GM23248 (cell line): Measurements from ENCODE around the gene LRRC51.

ENCODE experiments used
- EZH2 ChIP-seq: fragments of 200-600 bp; sonication (generic); IDR thresholded peaks from 2 replicates; pipeline ENCODE4 v1.6.1; 2018; ENCODE audit warnings: antibody characterized with exemption, mild to moderate bottlenecking; ENCODE audit not compliant: insufficient read depth, poor library complexity, severe bottlenecking
- EZH2phosphoT487 ChIP-seq: fragments of 200-600 bp; sonication (generic); IDR thresholded peaks from 2 replicates; pipeline ENCODE4 v1.6.1; 2018; ENCODE audit warnings: antibody characterized with exemption, moderate library complexity, mild to moderate bottlenecking, low read depth; ENCODE audit not compliant: insufficient read depth

GRCh38 chr11:72048766-72049460 lies 31.7 kb upstream of the LRRC51 start:
- TF ChIP-seq EZH2, result no peak
- TF ChIP-seq EZH2phosphoT487, result no peak
